Activated T-cell treated with anti-CD3 and anti-CD28 coated beads, Interleukin-2, amount 50 U/mL, for 24 hours (primary cell): ENCODE results near the gene ITGAL.
"Not testable (repeated sequence)": the region's sequence is repeated elsewhere in the genome, so short reads cannot be mapped to it uniquely, and the experiment has no call there.

ENCODE experiments used
- DNase-seq: peaks from one replicate; pipeline ENCODE4 v3.0.0-alpha.2; 2020
- H3K27ac Mint-ChIP-seq: 2 replicates; pipeline ENCODE4 v1.8.0; 2020; ENCODE audit warnings: mild to moderate bottlenecking, mixed read lengths
- H3K27me3 Mint-ChIP-seq: 2 replicates; pipeline ENCODE4 v1.8.0; 2020; ENCODE audit warnings: mixed read lengths
- H3K36me3 Mint-ChIP-seq: 2 replicates; pipeline ENCODE4 v1.8.0; 2020; ENCODE audit warnings: low read depth, mixed read lengths
- H3K4me1 Mint-ChIP-seq: 2 replicates; pipeline ENCODE4 v1.8.0; 2020; ENCODE audit warnings: low read depth, mixed read lengths
- H3K4me3 Mint-ChIP-seq: 2 replicates; pipeline ENCODE4 v1.8.0; 2020; ENCODE audit warnings: mild to moderate bottlenecking, moderate library complexity, mixed read lengths
- H3K9me3 Mint-ChIP-seq: 2 replicates; pipeline ENCODE4 v1.8.0; 2020; ENCODE audit warnings: mixed read lengths

Gene ITGAL

DNA sequence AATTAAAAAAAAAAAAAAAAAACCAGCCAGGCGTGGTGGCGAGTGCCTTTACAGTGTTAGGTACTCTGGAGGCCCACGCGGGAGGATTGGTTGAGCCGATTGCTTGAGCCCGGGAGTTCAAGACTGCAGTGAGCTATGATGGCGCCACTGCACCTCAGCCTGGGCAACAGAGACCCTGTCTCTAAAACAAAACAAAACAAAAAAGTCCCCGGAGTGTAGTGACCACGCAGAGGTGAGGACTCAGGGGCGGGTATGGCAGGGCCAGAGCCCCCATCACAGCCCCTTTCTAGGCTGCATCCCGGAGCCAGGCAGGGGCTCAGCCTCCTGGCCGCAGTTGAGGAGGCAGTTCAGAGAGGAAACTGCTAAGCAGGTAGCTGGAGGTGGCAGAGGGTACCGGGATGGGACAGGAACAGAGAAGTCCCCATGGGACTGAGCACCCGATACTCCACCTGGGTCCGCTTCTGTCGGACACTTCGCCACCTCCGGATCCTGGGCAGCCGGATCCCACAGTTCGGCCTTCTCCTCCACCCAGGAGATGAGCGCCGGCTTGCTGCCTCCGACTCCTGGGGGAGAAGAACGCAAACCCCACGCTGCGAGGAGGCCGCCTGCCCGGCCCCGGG lies 61.3 kb downstream of the ITGAL start:
- Mint-ChIP-seq H3K27ac (peak overlapping the region; percentile 98), H3K9me3 (no peaks in the 10 kb centered on the region), H3K4me3 (peak overlapping the region; percentile 85), H3K4me1 (peaks cover 46% of the 10 kb centered on the region), H3K36me3 (peaks cover 72% of the 10 kb centered on the region), H3K27me3 (no peaks in the 10 kb centered on the region)
- DNase-seq, result no peak

DNA sequence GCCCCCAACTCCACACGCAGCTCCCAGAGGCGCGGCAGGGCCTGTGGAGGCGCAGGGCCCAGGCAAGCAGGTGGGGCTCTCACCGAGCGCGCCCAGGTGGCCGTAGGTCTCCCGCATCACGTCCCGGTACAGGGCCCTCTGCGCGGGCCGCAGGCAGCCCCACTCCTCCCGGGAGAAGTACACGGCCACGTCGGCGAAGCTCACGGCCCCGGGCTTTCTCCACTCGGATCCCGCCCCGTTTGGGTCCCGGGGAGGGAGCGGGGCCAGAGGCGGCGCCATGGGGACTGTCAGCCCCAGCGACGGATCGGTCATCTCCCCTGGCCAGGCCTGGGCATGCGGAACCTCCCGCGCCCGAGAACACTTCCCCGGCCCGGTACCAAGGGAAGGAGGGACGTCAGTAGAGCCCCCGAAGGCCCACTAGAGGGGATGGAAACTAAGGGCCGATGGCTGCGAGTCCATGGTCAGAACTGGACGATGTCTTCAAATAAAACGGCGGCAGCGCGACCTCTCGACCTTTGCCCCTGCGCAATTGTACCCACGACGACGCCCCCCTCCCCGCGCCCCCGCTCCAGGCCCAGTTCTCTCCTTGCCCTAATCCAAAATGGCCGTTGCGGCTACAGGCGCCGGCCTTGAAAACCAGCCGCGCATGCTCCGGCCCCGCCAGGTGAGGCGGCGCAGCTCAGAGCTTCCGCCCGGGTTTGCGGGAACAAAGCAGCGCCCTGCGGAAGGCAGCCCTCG lies 62.0 kb downstream of the ITGAL start, which contains the start of gene ZNF747:
ZNF747 (minus strand) TSS at position 491 of the 738 bp plus-strand sequence; CDS start at position 312, 179 bp downstream.
- no peaks in the 10 kb centered on the region for H3K9me3 Mint-ChIP-seq
- peak; percentile 95 for DNase-seq
- peak within 1 kb of the TSS; percentile 98 for H3K27ac Mint-ChIP-seq
- H3K27me3 Mint-ChIP-seq, result no peaks in the 10 kb centered on the region
- H3K4me3 Mint-ChIP-seq, result peak within 1 kb of the TSS; percentile 85
- peaks cover 79% of the 10 kb centered on the region for H3K36me3 Mint-ChIP-seq
- peaks cover 46% of the 10 kb centered on the region for H3K4me1 Mint-ChIP-seq

GRCh38 chr16:30535106-30535776 lies 62.7 kb downstream of the ITGAL start:
- Mint-ChIP-seq H3K4me1 (peaks cover 42% of the 10 kb centered on the region), H3K4me3 (peak overlapping the region; percentile 85), H3K9me3 (no peaks in the 10 kb centered on the region), H3K27me3 (no peaks in the 10 kb centered on the region), H3K27ac (peak overlapping the region; percentile 98), H3K36me3 (peaks cover 85% of the 10 kb centered on the region)
- no peak for DNase-seq

GRCh38 chr16:30535777-30536190 lies 63.2 kb downstream of the ITGAL start:
- H3K4me1 Mint-ChIP-seq, result peaks cover 37% of the 10 kb centered on the region
- H3K27me3 Mint-ChIP-seq, result no peaks in the 10 kb centered on the region
- DNase-seq, result peak; percentile 84
- peak overlapping the region; percentile 98 for H3K27ac Mint-ChIP-seq
- H3K9me3 Mint-ChIP-seq, result no peaks in the 10 kb centered on the region
- H3K4me3 Mint-ChIP-seq, result peak overlapping the region; percentile 85
- H3K36me3 Mint-ChIP-seq, result peaks cover 82% of the 10 kb centered on the region

DNA sequence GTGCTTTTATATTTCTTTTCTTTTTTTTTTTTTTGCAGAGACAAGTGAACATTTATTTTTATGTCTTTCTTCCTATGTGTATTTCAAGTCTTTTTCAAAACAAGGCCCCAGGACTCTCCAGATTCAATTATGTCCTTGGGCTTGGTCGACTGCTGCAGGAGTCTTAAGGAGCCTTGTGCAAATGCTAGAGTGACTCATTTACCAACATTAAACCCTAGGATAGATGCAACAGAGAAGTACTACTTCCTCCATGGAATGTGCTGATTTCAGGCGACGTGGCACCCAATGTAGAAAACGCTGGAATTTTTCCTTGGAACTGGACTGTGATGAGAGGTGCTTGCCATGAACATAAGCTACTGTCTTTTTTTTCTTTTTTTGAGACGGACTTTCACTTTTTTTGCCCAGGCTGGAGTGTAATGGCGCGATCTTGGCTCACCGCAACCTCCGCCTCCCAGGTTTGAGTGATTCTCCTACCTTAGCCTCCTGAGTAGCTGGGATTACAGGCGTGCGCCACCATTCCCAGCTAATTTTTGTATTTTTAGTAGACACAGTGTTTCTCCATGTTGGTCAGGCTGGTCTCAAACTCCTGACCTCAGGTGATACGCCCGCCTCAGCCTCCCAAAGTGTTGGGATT lies 64.0 kb downstream of the ITGAL start:
- peak overlapping the region; percentile 85 for H3K4me3 Mint-ChIP-seq
- H3K4me1 Mint-ChIP-seq, result peaks cover 33% of the 10 kb centered on the region
- H3K36me3 Mint-ChIP-seq, result peaks cover 75% of the 10 kb centered on the region
- H3K27me3 Mint-ChIP-seq, DNase-seq, H3K9me3 Mint-ChIP-seq: not testable (repeated sequence)
- H3K27ac Mint-ChIP-seq, result peak overlapping the region; percentile 98

- Mint-ChIP-seq H3K27ac (peak overlapping the region; percentile 41), H3K9me3 (no peaks in the 10 kb centered on the region), H3K36me3 (peaks cover 54% of the 10 kb centered on the region), H3K27me3 (no peaks in the 10 kb centered on the region), H3K4me3 (no peak overlapping the region), H3K4me1 (peaks cover 28% of the 10 kb centered on the region)
- no peak for DNase-seq
These were observed 66.7 kb downstream of the ITGAL start for GRCh38 chr16:30539000-30539964.

GRCh38 chr16:30539986-30540526 lies 67.5 kb downstream of the ITGAL start:
- Mint-ChIP-seq H3K4me1 (peaks cover 28% of the 10 kb centered on the region), H3K27ac (peak overlapping the region; percentile 41), H3K36me3 (peaks cover 48% of the 10 kb centered on the region)
- not testable (repeated sequence) for H3K27me3 Mint-ChIP-seq, H3K4me3 Mint-ChIP-seq, DNase-seq, H3K9me3 Mint-ChIP-seq

- Mint-ChIP-seq H3K36me3 (peaks cover 39% of the 10 kb centered on the region), H3K4me1 (peaks cover 24% of the 10 kb centered on the region)
- H3K4me3 Mint-ChIP-seq, H3K27ac Mint-ChIP-seq, H3K27me3 Mint-ChIP-seq, H3K9me3 Mint-ChIP-seq, DNase-seq: not testable (repeated sequence)
These were observed 68.4 kb downstream of the ITGAL start for GRCh38 chr16:30540916-30541464.

DNA sequence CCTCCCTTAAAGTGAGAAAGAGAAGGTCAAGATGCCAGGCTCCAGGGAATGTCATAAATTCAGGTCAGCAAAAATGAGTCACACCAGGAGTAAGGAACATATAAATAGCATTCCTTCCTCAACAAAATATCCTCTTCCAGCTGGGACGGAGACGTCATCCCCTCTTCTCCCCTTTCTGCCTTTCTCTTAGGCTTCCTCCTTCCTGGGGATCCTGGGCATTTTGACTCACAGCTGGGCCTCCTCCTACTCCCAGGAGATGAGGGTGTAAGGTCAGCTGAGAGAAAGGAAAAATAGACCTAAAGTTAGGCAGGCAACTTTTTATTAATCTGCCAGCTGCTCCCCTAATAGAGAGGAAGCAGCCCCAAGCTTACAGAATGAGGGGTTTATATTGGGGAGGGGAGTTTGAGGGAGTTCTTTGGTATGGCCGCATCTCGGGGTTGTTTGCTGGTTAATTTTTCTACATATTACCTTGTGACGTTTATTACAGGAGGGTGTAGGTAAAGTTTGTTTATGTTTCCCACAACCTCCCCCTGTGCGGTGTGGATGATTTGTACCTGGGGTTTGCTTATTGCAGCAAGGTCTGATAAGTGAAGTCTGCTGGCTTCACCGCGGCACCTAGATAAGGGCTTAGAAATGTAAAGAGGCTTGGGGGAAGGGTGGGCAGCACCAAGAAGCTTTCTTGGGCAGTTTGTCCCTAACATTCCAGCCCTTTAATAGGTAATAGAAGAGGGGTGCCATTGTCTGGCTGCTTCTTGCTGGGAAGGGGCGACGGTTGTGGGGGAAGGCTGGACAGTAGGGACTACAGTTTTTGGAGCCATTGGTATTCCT lies 69.2 kb downstream of the ITGAL start:
- H3K9me3 Mint-ChIP-seq, result no peaks in the 10 kb centered on the region
- no peak overlapping the region for H3K27ac Mint-ChIP-seq
- H3K4me3 Mint-ChIP-seq, result no peak overlapping the region
- H3K4me1 Mint-ChIP-seq, result peaks cover 17% of the 10 kb centered on the region
- H3K27me3 Mint-ChIP-seq, result no peaks in the 10 kb centered on the region
- DNase-seq, result no peak
- peaks cover 32% of the 10 kb centered on the region for H3K36me3 Mint-ChIP-seq

DNA sequence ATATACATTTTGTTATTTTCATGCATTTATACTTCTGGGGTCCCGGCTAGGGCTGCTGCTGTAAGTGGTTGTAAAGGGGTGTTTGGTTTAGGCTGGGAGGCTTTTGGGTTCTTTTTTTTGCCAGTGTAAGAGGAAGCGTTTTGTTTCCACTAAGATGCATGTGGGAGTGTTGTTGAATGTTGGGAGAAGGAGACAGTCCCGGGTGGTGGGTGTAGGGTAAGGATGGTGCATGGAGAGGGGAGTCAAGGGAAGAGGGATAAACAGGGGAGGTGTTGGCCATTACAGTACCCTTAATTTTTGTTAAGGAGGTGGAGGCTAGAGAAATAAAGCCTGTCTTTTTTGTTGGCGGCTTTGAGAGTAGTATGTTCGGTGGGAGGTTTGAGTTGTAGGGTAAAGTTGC lies 70.5 kb downstream of the ITGAL start:
- no peaks in the 10 kb centered on the region for H3K27me3 Mint-ChIP-seq
- DNase-seq, result no peak
- H3K9me3 Mint-ChIP-seq, result no peaks in the 10 kb centered on the region
- H3K4me1 Mint-ChIP-seq, result peaks cover 6% of the 10 kb centered on the region
- H3K36me3 Mint-ChIP-seq, result peaks cover 18% of the 10 kb centered on the region
- H3K4me3 Mint-ChIP-seq, result no peak overlapping the region
- no peak overlapping the region for H3K27ac Mint-ChIP-seq

- no peaks in the 10 kb centered on the region for H3K36me3 Mint-ChIP-seq
- H3K4me3 Mint-ChIP-seq, result no peak overlapping the region
- no peaks in the 10 kb centered on the region for H3K9me3 Mint-ChIP-seq
- no peaks in the 10 kb centered on the region for H3K27me3 Mint-ChIP-seq
- peak overlapping the region; percentile 15 for H3K27ac Mint-ChIP-seq
- H3K4me1 Mint-ChIP-seq, result peaks cover 20% of the 10 kb centered on the region
- no peak for DNase-seq
These were observed 73.6 kb downstream of the ITGAL start for GRCh38 chr16:30546115-30546514.

- Mint-ChIP-seq H3K9me3 (no peaks in the 10 kb centered on the region), H3K27me3 (no peaks in the 10 kb centered on the region), H3K27ac (peak overlapping the region; percentile 1), H3K4me3 (no peak overlapping the region), H3K4me1 (peaks cover 44% of the 10 kb centered on the region), H3K36me3 (peaks cover 18% of the 10 kb centered on the region)
- DNase-seq, result no peak
These were observed 76.1 kb downstream of the ITGAL start for GRCh38 chr16:30548416-30549253.
